Panc1 (cell line): ENCODE measurements around the gene ZBTB37.
"Not testable (repeated sequence)": the region's sequence is repeated elsewhere in the genome, so short reads cannot be mapped to it uniquely, and the experiment has no call there.

Experiments used
- POLR2AphosphoS5 ChIP-seq: IDR thresholded peaks from 2 replicates; pipeline ENCODE4 v1.6.1; 2012; ENCODE audit warnings: mild to moderate bottlenecking, low read depth, low read length, moderate library complexity
- TCF7L2 ChIP-seq: IDR thresholded peaks from 2 replicates; pipeline ENCODE4 v1.6.1; 2011; ENCODE audit warnings: mild to moderate bottlenecking, low read depth, low read length, inconsistent platforms
- TF ChIP-seq, protein P1 (sequence below): fragments of 450-650 bp; IDR thresholded peaks from 2 replicates; pipeline ENCODE4 v1.5.1; 2017; ENCODE audit warnings: mild to moderate bottlenecking
- TF ChIP-seq, protein P2 (sequence below), 2 experiments: IDR thresholded peaks; 2 replicates each; pipeline ENCODE4 v1.6.1; 2011 to 2012; ENCODE audit warnings: low read depth in 2 of 2, control low read depth in 1 of 2, low read length in 1 of 2, mild to moderate bottlenecking in 1 of 2, moderate library complexity in 1 of 2; ENCODE audit not compliant: insufficient read depth in 1 of 2

DNA sequence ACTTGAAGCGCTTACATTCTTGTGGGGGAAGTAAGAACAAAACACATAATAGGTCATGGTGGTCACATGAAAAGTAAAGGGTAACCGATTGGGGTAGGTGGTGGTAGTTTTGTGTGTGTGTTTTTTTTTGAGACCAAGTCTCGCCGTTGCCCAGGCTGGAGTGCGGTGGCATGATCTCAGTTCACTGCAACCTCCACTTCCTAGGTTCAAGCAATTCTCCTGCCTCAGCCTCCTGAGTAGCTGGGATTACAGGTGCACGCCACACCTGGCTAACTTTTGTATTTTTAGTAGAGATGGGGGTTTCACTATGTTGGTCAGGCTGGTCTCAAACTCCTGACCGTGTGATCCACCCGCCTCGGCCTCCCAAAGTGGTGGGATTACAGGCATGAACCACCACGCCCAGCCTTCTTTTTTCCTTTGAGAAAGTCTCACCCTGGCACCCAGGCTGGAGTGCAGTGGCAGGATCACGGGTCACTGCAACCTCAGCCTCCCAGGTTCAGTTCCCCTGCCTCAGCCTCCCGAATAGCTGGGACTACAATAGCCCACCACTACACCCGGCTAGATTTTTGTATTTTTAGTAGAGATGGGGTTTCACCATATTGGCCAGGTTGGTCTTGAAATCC is 5.9 kb upstream of the ZBTB37 start:
- TF ChIP-seq, protein P1, sequence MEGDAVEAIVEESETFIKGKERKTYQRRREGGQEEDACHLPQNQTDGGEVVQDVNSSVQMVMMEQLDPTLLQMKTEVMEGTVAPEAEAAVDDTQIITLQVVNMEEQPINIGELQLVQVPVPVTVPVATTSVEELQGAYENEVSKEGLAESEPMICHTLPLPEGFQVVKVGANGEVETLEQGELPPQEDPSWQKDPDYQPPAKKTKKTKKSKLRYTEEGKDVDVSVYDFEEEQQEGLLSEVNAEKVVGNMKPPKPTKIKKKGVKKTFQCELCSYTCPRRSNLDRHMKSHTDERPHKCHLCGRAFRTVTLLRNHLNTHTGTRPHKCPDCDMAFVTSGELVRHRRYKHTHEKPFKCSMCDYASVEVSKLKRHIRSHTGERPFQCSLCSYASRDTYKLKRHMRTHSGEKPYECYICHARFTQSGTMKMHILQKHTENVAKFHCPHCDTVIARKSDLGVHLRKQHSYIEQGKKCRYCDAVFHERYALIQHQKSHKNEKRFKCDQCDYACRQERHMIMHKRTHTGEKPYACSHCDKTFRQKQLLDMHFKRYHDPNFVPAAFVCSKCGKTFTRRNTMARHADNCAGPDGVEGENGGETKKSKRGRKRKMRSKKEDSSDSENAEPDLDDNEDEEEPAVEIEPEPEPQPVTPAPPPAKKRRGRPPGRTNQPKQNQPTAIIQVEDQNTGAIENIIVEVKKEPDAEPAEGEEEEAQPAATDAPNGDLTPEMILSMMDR: not testable (repeated sequence)
- TF ChIP-seq TCF7L2: not testable (repeated sequence)
- TF ChIP-seq POLR2AphosphoS5: peak; percentile 81
- TF ChIP-seq, protein P2, sequence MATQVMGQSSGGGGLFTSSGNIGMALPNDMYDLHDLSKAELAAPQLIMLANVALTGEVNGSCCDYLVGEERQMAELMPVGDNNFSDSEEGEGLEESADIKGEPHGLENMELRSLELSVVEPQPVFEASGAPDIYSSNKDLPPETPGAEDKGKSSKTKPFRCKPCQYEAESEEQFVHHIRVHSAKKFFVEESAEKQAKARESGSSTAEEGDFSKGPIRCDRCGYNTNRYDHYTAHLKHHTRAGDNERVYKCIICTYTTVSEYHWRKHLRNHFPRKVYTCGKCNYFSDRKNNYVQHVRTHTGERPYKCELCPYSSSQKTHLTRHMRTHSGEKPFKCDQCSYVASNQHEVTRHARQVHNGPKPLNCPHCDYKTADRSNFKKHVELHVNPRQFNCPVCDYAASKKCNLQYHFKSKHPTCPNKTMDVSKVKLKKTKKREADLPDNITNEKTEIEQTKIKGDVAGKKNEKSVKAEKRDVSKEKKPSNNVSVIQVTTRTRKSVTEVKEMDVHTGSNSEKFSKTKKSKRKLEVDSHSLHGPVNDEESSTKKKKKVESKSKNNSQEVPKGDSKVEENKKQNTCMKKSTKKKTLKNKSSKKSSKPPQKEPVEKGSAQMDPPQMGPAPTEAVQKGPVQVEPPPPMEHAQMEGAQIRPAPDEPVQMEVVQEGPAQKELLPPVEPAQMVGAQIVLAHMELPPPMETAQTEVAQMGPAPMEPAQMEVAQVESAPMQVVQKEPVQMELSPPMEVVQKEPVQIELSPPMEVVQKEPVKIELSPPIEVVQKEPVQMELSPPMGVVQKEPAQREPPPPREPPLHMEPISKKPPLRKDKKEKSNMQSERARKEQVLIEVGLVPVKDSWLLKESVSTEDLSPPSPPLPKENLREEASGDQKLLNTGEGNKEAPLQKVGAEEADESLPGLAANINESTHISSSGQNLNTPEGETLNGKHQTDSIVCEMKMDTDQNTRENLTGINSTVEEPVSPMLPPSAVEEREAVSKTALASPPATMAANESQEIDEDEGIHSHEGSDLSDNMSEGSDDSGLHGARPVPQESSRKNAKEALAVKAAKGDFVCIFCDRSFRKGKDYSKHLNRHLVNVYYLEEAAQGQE (IDR thresholded peaks at IDR 0.05; ENCODE audit: insufficient read depth in 1 of 2, low read depth in 2 of 2, low read length in 1 of 2): not testable (repeated sequence)
